ENCODE measurements around the gene DRG2. TPM values are rescaled to one million over a fixed set of nuclear protein-coding genes. Genes with fewer than 3 reads are reported as not detected.
A peak's percentile ranks its signal among the peaks of the same experiment; 100 is the strongest.

DRG2 gene
- total and polyA plus RNA-seq, 10 of the 15 experiments (the other 5 are each of a cell fraction or from before 2014, with no cell fraction given): 9.1 to 64.8 (median 45.7) TPM

- TF ChIP-seq MYC (IDR thresholded peaks at IDR 0.05; ENCODE audit: insufficient read depth, insufficient read length, insufficient replicate concordance, low read length, severe bottlenecking) (peak; percentile 64), RAD51 (IDR thresholded peaks at IDR 0.05) (peak; percentile 93), KAT2A (conservative IDR thresholded peaks at IDR 0.05; ENCODE audit: control insufficient read depth, low read depth, low read length) (no peak), HCFC1 (IDR thresholded peaks at IDR 0.05; ENCODE audit: low read length) (peak; percentile 99), KLF5 (IDR thresholded peaks at IDR 0.05; ENCODE audit: partially characterized antibody) (peak; percentile 82), BHLHE40 (IDR thresholded peaks at IDR 0.05; ENCODE audit: borderline replicate concordance in 1 of 2, low read depth in 2 of 2, low read length in 1 of 2) (peak; percentile 51 to 69), IKZF1 (conservative IDR thresholded peaks at IDR 0.05) (peak; percentile 98), BACH1 (IDR thresholded peaks at IDR 0.05; ENCODE audit: borderline replicate concordance) (no peak), ZBTB33 (IDR thresholded peaks at IDR 0.05) (no peak; the same call in 1 of the 2 replicates), FOXK2 (IDR thresholded peaks at IDR 0.05) (peak; percentile 53; the same call in 1 of the 2 replicates), NFIC (IDR thresholded peaks at IDR 0.05; ENCODE audit: low read depth, low read length) (no peak), DPF2 (IDR thresholded peaks at IDR 0.05) (peak; percentile 47; the same call in 1 of the 2 replicates), NFXL1 (IDR thresholded peaks at IDR 0.05; ENCODE audit: borderline replicate concordance) (no peak), POLR2A (IDR thresholded peaks at IDR 0.05; ENCODE audit: low read depth, low read length) (peak; percentile 79), RB1 (IDR thresholded peaks at IDR 0.05; ENCODE audit: borderline replicate concordance) (peak; percentile 74), SRF (IDR thresholded peaks at IDR 0.05; ENCODE audit: low read depth in 2 of 2, low read length in 2 of 2) (peak in 1 of 2 experiments; percentile 72; a peak in 2 of 4 replicates), ZBTB40 (IDR thresholded peaks at IDR 0.05; ENCODE audit: borderline replicate concordance) (peak; percentile 38; the same call in 1 of the 2 replicates), BCLAF1 (IDR thresholded peaks at IDR 0.05) (no peak), ESRRA (IDR thresholded peaks at IDR 0.05; ENCODE audit: low read length) (no peak)
- TF ChIP-seq, protein P1, sequence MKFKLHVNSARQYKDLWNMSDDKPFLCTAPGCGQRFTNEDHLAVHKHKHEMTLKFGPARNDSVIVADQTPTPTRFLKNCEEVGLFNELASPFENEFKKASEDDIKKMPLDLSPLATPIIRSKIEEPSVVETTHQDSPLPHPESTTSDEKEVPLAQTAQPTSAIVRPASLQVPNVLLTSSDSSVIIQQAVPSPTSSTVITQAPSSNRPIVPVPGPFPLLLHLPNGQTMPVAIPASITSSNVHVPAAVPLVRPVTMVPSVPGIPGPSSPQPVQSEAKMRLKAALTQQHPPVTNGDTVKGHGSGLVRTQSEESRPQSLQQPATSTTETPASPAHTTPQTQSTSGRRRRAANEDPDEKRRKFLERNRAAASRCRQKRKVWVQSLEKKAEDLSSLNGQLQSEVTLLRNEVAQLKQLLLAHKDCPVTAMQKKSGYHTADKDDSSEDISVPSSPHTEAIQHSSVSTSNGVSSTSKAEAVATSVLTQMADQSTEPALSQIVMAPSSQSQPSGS (IDR thresholded peaks at IDR 0.05; ENCODE audit: low read length): no peak
These were observed 48.8 kb upstream of the DRG2 start, which contains the start of the genes ATPAF2 and GID4 (continued) for GRCh38 chr17:18038861-18039534.
